Lung (tissue), 12 donors: ENCODE measurements around the gene MYCN. TPM values are rescaled to one million over a fixed set of nuclear protein-coding genes. Genes with fewer than 3 reads are reported as not detected.
A peak's percentile ranks its signal among the peaks of the same experiment; 100 is the strongest.

Source experiments
- ATAC-seq: fragments of 200-7000 bp; cut with Tn5 transposase; one replicate; pipeline ENCODE4 v1.9.1; 2020; ENCODE audit warnings: moderate number of reproducible peaks; ENCODE audit not compliant: insufficient read depth, low FRiP score
- DNase-seq, 3 donors: peaks; one replicate each; pipeline ENCODE4 v3.0.0-alpha.2; 2013 to 2017
- H3K27ac ChIP-seq, 2 donors: one replicate each; pipeline ENCODE4 v1.5.1; 2013; ENCODE audit warnings: mild to moderate bottlenecking in 2 of 2, moderate library complexity in 2 of 2, control low read depth in 1 of 2, inconsistent platforms in 1 of 2, low read depth in 1 of 2, low read length in 1 of 2
- H3K27me3 ChIP-seq, 3 donors: one replicate each; pipeline ENCODE4 v1.5.1; 2013; ENCODE audit warnings: low read length in 2 of 3; ENCODE audit not compliant: control insufficient read depth in 3 of 3, insufficient read depth in 3 of 3
- H3K36me3 ChIP-seq, 4 donors: one replicate each; pipeline ENCODE4 v1.5.1; 2013; ENCODE audit warnings: low read length in 4 of 4, mild to moderate bottlenecking in 1 of 4, moderate library complexity in 1 of 4; ENCODE audit not compliant: control insufficient read depth in 4 of 4, insufficient read depth in 4 of 4
- H3K4me1 ChIP-seq, 5 donors: one replicate each; pipeline ENCODE4 v1.5.1; 2013; ENCODE audit warnings: low read length in 5 of 5, mild to moderate bottlenecking in 2 of 5, moderate library complexity in 1 of 5; ENCODE audit not compliant: control insufficient read depth in 5 of 5, insufficient read depth in 5 of 5
- H3K4me3 ChIP-seq: one replicate; pipeline ENCODE4 v1.5.1; 2013; ENCODE audit warnings: mild to moderate bottlenecking, control low read depth, moderate library complexity
- H3K9ac ChIP-seq, 2 donors: one replicate each; pipeline ENCODE4 v1.5.1; 2013; ENCODE audit warnings: low read length in 2 of 2, control low read depth in 1 of 2; ENCODE audit not compliant: insufficient read depth in 1 of 2
- H3K9me3 ChIP-seq, 4 donors: one replicate each; pipeline ENCODE4 v1.5.1; 2013; ENCODE audit warnings: low read length in 3 of 4, mild to moderate bottlenecking in 1 of 4, moderate library complexity in 1 of 4; ENCODE audit not compliant: control insufficient read depth in 4 of 4, insufficient read depth in 3 of 4
- WGBS, 2 donors: extraction: QIAGEN DNeasy Blood & Tissue Kit; methylation state at CpG; one replicate each; pipeline ENCODE4 v1.1.7; 2013; 5-methylcytosine and 5-hydroxymethylcytosine counted together
- polyA plus RNA-seq, 2 donors: library from polyadenylated mRNA; stranded (reverse); fragments of 200-250 nt; gene quantifications; one replicate each; pipeline ENCODE4 v1.2.1, GENCODE V29; 2013
- total RNA-seq, 2 donors: library from RNA; depleted of rRNA in 1 of 2; stranded (reverse); fragments of >200 nt in 1 of 2; gene quantifications; one replicate each; pipeline ENCODE4 v1.2.1, GENCODE V29; 2014 to 2021
- TF ChIP-seq, protein P1 (sequence below): IDR thresholded peaks from 2 replicates; pipeline ENCODE4 v1.5.1; 2012; ENCODE audit warnings: mild to moderate bottlenecking; ENCODE audit errors: control extremely low read depth, extremely low read depth
- donor health status: control.
- donor health status: control.
- donor health status: Bipolar disorder and iron deficiency.
- donor health status: healthy.
- donor health status: DM: yes; HTN: yes; CAD: no.

Gene MYCN
- total and polyA plus RNA-seq, 4 donors = 0.16 to 5.2 (median 0.36) TPM

- ATAC-seq (no peak), DNase-seq (no peak)
- H3K9ac ChIP-seq = no peak overlapping the region
- H3K4me3 ChIP-seq = no peak overlapping the region
- WGBS, 2 donors = 97 to 98% methylated on average over 4 of the region's 4 CpGs
- TF ChIP-seq, protein P1, sequence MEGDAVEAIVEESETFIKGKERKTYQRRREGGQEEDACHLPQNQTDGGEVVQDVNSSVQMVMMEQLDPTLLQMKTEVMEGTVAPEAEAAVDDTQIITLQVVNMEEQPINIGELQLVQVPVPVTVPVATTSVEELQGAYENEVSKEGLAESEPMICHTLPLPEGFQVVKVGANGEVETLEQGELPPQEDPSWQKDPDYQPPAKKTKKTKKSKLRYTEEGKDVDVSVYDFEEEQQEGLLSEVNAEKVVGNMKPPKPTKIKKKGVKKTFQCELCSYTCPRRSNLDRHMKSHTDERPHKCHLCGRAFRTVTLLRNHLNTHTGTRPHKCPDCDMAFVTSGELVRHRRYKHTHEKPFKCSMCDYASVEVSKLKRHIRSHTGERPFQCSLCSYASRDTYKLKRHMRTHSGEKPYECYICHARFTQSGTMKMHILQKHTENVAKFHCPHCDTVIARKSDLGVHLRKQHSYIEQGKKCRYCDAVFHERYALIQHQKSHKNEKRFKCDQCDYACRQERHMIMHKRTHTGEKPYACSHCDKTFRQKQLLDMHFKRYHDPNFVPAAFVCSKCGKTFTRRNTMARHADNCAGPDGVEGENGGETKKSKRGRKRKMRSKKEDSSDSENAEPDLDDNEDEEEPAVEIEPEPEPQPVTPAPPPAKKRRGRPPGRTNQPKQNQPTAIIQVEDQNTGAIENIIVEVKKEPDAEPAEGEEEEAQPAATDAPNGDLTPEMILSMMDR = no peak
- H3K4me1 ChIP-seq = peaks cover 4 to 17% (median 11%) of the 10 kb centered on the region in 5 donors
- H3K27ac ChIP-seq = no peak overlapping the region
- no peaks in the 10 kb centered on the region for H3K36me3 ChIP-seq
- peaks cover 0 to 3% (median 0%) of the 10 kb centered on the region in 3 donors for H3K27me3 ChIP-seq
- H3K9me3 ChIP-seq = no peaks in the 10 kb centered on the region
Measured at GRCh38 chr2:15916336-15916735, 24.0 kb upstream of the MYCN start.

DNA sequence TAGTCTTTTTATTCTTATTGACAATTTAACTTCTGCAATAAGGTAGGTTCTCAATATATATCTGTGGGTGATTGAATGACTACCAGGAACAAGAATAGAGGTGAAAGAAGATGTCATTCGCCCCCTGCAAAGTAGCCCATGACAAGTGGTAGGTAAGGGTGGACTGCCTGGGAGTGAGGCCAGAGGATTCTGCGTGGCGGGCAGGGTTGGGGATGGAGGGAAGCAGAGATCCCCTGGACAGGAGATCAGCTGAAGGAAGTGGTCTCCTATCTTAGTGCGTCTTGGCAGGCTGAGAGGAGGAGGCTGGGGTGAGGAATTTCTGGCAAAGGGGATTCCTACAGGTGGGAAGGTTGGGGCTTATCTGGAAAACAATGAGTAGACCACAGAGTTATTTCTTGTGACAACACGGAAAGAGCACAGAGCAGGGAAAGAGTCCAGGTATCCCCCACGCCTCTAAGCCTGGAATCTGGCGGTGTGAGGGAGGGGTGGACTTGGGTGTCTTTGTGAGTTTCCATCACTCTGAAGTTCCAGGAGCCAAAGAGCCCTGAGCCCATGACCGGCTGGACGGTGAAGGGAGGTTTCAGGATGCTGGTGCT, 21.5 kb upstream of the MYCN start:
- ATAC-seq = no peak
- Histone ChIP-seq H3K9ac (no peak overlapping the region), H3K27me3 (peaks cover 0 to 3% (median 0%) of the 10 kb centered on the region in 3 donors), H3K4me1 (peaks cover 4 to 9% (median 5%) of the 10 kb centered on the region in 5 donors), H3K36me3 (no peaks in the 10 kb centered on the region), H3K27ac (no peak overlapping the region), H3K4me3 (no peak overlapping the region), H3K9me3 (no peaks in the 10 kb centered on the region)
- WGBS, 2 donors = 74 to 79% methylated on average over 9 of the region's 9 CpGs
- no peak for DNase-seq
- TF ChIP-seq, protein P1 = no peak

GRCh38 chr2:15919716-15920434, 20.5 kb upstream of the MYCN start:
- no peaks in the 10 kb centered on the region for H3K9me3 ChIP-seq
- ATAC-seq (no peak), DNase-seq (peak in 2 of 3 donors; percentile 29 to 33)
- 54 to 63% methylated on average over 7 of the region's 7 CpGs for WGBS, 2 donors
- no peaks in the 10 kb centered on the region for H3K36me3 ChIP-seq
- no peak overlapping the region for H3K9ac ChIP-seq
- no peak overlapping the region for H3K27ac ChIP-seq
- peaks cover 0 to 7% (median 0%) of the 10 kb centered on the region in 3 donors for H3K27me3 ChIP-seq
- H3K4me1 ChIP-seq = peaks cover 0 to 5% (median 1%) of the 10 kb centered on the region in 5 donors
- no peak overlapping the region for H3K4me3 ChIP-seq
- TF ChIP-seq, protein P1 = no peak
